Measurements from ENCODE around the gene LRMDA. TPM values are rescaled to one million over a fixed set of nuclear protein-coding genes. Genes with fewer than 3 reads are reported as not detected.

LRMDA gene
- total and polyA plus RNA-seq, 2 donors from 2014 or later = 23.2 to 48.6 TPM

- FAIRE-seq (no peak), DNase-seq (no peak)
- intact Hi-C loops (cut with DNase I) = loop anchor here (10.0 kb wide), 1 partner anchor 507 kb away; the partner anchor contains the start of gene ZNF503
- H3K4me1 ChIP-seq (ENCODE audit: control insufficient read depth in 2 of 3, insufficient read depth in 2 of 3, low read depth in 1 of 3, low read length in 3 of 3) = no peaks in the 10 kb centered on the region
- H3K9me3 ChIP-seq (ENCODE audit: control insufficient read depth in 2 of 3, insufficient read depth in 1 of 3, low read length in 3 of 3) = no peaks in the 10 kb centered on the region
- H3K27me3 ChIP-seq (ENCODE audit: control insufficient read depth, insufficient read depth, low read length) = no peaks in the 10 kb centered on the region
- H3K36me3 ChIP-seq (ENCODE audit: control insufficient read depth in 2 of 3, insufficient read depth in 3 of 3, low read length in 3 of 3) = no peaks in the 10 kb centered on the region
- H3K4me3 ChIP-seq (ENCODE audit: low read length in 3 of 3) = no peak overlapping the region
- TF ChIP-seq, protein P1, sequence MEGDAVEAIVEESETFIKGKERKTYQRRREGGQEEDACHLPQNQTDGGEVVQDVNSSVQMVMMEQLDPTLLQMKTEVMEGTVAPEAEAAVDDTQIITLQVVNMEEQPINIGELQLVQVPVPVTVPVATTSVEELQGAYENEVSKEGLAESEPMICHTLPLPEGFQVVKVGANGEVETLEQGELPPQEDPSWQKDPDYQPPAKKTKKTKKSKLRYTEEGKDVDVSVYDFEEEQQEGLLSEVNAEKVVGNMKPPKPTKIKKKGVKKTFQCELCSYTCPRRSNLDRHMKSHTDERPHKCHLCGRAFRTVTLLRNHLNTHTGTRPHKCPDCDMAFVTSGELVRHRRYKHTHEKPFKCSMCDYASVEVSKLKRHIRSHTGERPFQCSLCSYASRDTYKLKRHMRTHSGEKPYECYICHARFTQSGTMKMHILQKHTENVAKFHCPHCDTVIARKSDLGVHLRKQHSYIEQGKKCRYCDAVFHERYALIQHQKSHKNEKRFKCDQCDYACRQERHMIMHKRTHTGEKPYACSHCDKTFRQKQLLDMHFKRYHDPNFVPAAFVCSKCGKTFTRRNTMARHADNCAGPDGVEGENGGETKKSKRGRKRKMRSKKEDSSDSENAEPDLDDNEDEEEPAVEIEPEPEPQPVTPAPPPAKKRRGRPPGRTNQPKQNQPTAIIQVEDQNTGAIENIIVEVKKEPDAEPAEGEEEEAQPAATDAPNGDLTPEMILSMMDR (IDR thresholded peaks at IDR 0.05; ENCODE audit: borderline replicate concordance, extremely low read depth, insufficient read depth) = no peak
- H3K9ac ChIP-seq (ENCODE audit: low read length in 3 of 3) = no peak overlapping the region
- H3K27ac ChIP-seq (ENCODE audit: low read depth in 2 of 2, low read length in 2 of 2) = no peak overlapping the region
Measured at GRCh38 chr10:75911426-75911825, 480.0 kb downstream of the LRMDA start.

DNA sequence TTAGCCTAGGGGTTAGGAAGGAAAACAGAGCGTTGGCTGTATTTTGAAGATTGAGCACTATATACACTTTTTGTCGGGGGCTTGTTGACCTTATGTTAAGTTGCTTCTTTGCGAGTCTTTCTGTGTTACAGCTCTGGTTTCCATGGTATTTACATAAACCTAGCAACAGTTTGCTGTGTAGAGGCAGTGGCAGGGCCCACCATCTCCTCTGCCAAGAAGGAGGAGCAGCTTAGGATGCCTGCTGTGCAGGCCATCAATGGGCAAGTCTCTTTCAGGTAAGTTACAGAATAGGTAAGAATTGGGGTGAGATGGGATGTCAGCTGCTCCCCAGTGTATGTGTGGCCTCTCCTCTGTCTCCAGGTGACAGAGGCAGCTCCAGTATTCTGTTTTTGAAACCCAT, 485.5 kb downstream of the LRMDA start:
- Histone ChIP-seq H3K27me3 (ENCODE audit: control insufficient read depth, insufficient read depth, low read length) (no peaks in the 10 kb centered on the region), H3K36me3 (ENCODE audit: control insufficient read depth in 2 of 3, insufficient read depth in 3 of 3, low read length in 3 of 3) (no peaks in the 10 kb centered on the region), H3K4me3 (ENCODE audit: low read length in 3 of 3) (no peak overlapping the region), H3K27ac (ENCODE audit: low read depth in 2 of 2, low read length in 2 of 2) (no peak overlapping the region), H3K9ac (ENCODE audit: low read length in 3 of 3) (no peak overlapping the region), H3K4me1 (ENCODE audit: control insufficient read depth in 2 of 3, insufficient read depth in 2 of 3, low read depth in 1 of 3, low read length in 3 of 3) (no peaks in the 10 kb centered on the region), H3K9me3 (ENCODE audit: control insufficient read depth in 2 of 3, insufficient read depth in 1 of 3, low read length in 3 of 3) (no peaks in the 10 kb centered on the region)
- intact Hi-C loops (cut with DNase I) = loop anchor here (10.0 kb wide), 1 partner anchor 512 kb away; the partner anchor contains the start of gene ZNF503
- peak in 1 of 5 donors; percentile 56 for DNase-seq
- no peak for FAIRE-seq
- TF ChIP-seq, protein P1 (IDR thresholded peaks at IDR 0.05; ENCODE audit: borderline replicate concordance, extremely low read depth, insufficient read depth) = no peak

DNA sequence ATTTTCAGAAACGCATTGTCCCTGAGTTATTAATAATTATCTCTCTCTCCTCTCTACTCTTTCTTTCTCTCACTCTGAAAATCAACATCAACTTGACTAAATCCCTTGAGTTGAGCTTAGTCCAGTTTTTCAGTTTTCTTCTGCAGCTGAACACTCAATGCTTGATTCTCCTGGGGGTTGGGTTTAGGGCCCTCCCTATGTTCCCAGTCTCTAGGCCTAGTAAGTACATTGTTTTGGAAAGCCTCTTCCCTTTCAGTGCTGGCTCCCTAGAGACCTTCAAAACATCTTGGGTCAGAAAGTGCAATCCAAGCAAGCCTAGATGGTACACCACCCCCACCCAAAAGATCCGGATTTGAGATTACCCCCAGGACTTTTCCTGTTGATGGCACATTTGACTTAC, 488.5 kb downstream of the LRMDA start:
- intact Hi-C loops (cut with DNase I) = loop anchor here (10.0 kb wide), 1 partner anchor 515 kb away; the partner anchor contains the start of gene ZNF503
- FAIRE-seq (no peak), DNase-seq (no peak)
- Histone ChIP-seq H3K27ac (ENCODE audit: low read depth in 2 of 2, low read length in 2 of 2) (no peak overlapping the region), H3K4me3 (ENCODE audit: low read length in 3 of 3) (no peak overlapping the region), H3K9me3 (ENCODE audit: control insufficient read depth in 2 of 3, insufficient read depth in 1 of 3, low read length in 3 of 3) (no peaks in the 10 kb centered on the region), H3K4me1 (ENCODE audit: control insufficient read depth in 2 of 3, insufficient read depth in 2 of 3, low read depth in 1 of 3, low read length in 3 of 3) (peaks cover 0 to 4% (median 0%) of the 10 kb centered on the region in 3 donors), H3K9ac (ENCODE audit: low read length in 3 of 3) (no peak overlapping the region), H3K27me3 (ENCODE audit: control insufficient read depth, insufficient read depth, low read length) (no peaks in the 10 kb centered on the region), H3K36me3 (ENCODE audit: control insufficient read depth in 2 of 3, insufficient read depth in 3 of 3, low read length in 3 of 3) (no peaks in the 10 kb centered on the region)
- TF ChIP-seq, protein P1 (IDR thresholded peaks at IDR 0.05; ENCODE audit: borderline replicate concordance, extremely low read depth, insufficient read depth) = no peak

GRCh38 chr10:75922435-75922834, 491.0 kb downstream of the LRMDA start:
- no peak for FAIRE-seq
- no peaks in the 10 kb centered on the region for H3K9me3 ChIP-seq (ENCODE audit: control insufficient read depth in 2 of 3, insufficient read depth in 1 of 3, low read length in 3 of 3)
- peaks cover 0 to 4% (median 0%) of the 10 kb centered on the region in 3 donors for H3K4me1 ChIP-seq (ENCODE audit: control insufficient read depth in 2 of 3, insufficient read depth in 2 of 3, low read depth in 1 of 3, low read length in 3 of 3)
- no peaks in the 10 kb centered on the region for H3K27me3 ChIP-seq (ENCODE audit: control insufficient read depth, insufficient read depth, low read length)
- no peaks in the 10 kb centered on the region for H3K36me3 ChIP-seq (ENCODE audit: control insufficient read depth in 2 of 3, insufficient read depth in 3 of 3, low read length in 3 of 3)
- H3K27ac ChIP-seq (ENCODE audit: low read depth in 2 of 2, low read length in 2 of 2) = no peak overlapping the region
- no peak for DNase-seq
- intact Hi-C loops (cut with DNase I) = no loop called here
- H3K9ac ChIP-seq (ENCODE audit: low read length in 3 of 3) = no peak overlapping the region
- TF ChIP-seq, protein P1 (IDR thresholded peaks at IDR 0.05; ENCODE audit: borderline replicate concordance, extremely low read depth, insufficient read depth) = peak; percentile 19
- no peak overlapping the region for H3K4me3 ChIP-seq (ENCODE audit: low read length in 3 of 3)
